HEK293T (cell line): ENCODE data around the gene LARGE1.

ENCODE experiments used
- FOXA1 ChIP-seq: fragments of 450-650 bp; IDR thresholded peaks from 2 replicates; pipeline ENCODE4 v1.6.1; 2016; ENCODE audit warnings: mild to moderate bottlenecking
- HDGF ChIP-seq: fragments of 450-650 bp; IDR thresholded peaks from 2 replicates; pipeline ENCODE4 v1.6.1; 2017; ENCODE audit warnings: antibody characterized with exemption, borderline replicate concordance

GRCh38 chr22:33918676-33919365 is 1.5 kb downstream of the LARGE1 start:
- no peak for TF ChIP-seq FOXA1
- TF ChIP-seq HDGF, result no peak
